ENCODE measurements around the gene PSD. TPM values are rescaled to one million over a fixed set of nuclear protein-coding genes. Genes with fewer than 3 reads are reported as not detected.

The PSD gene
- total RNA-seq, 1 donor from 2014 or later = 88.5 TPM

GRCh38 chr10:102426803-102427287 is 8.3 kb upstream of the PSD start:
- Mint-ChIP-seq H3K9me3 (ENCODE audit: unreplicated experiment) (peaks cover 2% of the 10 kb centered on the region), H3K36me3 (ENCODE audit: unreplicated experiment) (no peaks in the 10 kb centered on the region), H3K27me3 (ENCODE audit: unreplicated experiment) (peaks cover 4% of the 10 kb centered on the region), H3K27ac (ENCODE audit: unreplicated experiment) (no peak overlapping the region), H3K4me1 (ENCODE audit: low read depth, unreplicated experiment) (peaks cover 8% of the 10 kb centered on the region), H3K4me3 (ENCODE audit: unreplicated experiment) (no peak overlapping the region)
- TF ChIP-seq, protein P1, sequence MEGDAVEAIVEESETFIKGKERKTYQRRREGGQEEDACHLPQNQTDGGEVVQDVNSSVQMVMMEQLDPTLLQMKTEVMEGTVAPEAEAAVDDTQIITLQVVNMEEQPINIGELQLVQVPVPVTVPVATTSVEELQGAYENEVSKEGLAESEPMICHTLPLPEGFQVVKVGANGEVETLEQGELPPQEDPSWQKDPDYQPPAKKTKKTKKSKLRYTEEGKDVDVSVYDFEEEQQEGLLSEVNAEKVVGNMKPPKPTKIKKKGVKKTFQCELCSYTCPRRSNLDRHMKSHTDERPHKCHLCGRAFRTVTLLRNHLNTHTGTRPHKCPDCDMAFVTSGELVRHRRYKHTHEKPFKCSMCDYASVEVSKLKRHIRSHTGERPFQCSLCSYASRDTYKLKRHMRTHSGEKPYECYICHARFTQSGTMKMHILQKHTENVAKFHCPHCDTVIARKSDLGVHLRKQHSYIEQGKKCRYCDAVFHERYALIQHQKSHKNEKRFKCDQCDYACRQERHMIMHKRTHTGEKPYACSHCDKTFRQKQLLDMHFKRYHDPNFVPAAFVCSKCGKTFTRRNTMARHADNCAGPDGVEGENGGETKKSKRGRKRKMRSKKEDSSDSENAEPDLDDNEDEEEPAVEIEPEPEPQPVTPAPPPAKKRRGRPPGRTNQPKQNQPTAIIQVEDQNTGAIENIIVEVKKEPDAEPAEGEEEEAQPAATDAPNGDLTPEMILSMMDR (IDR thresholded peaks at IDR 0.05; ENCODE audit: partially characterized antibody, unreplicated experiment) = no peak
- no peak for DNase-seq

DNA sequence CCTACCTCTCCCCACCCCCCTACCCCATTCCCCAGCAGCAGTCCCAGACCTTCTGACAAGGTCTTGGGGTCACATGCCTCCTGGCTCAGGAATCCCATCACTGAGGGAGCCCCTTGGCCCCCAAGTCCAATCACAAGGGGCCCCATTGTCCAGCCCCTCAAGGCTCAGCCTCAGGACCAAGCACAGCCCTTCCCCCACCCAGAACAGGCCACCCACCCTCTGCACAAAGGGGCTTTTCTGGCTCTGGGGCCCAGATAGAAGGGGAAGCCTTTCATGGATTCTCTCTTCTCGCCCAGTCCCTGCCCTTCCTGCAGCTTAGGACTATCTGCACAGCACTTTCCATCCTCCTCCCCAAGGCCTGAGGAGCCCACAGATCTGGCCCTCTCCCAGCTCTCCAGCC is 6.9 kb upstream of the PSD start:
- Mint-ChIP-seq H3K4me3 (ENCODE audit: unreplicated experiment) (no peak overlapping the region), H3K36me3 (ENCODE audit: unreplicated experiment) (no peaks in the 10 kb centered on the region), H3K27me3 (ENCODE audit: unreplicated experiment) (peaks cover 6% of the 10 kb centered on the region), H3K27ac (ENCODE audit: unreplicated experiment) (peak overlapping the region; percentile 46), H3K4me1 (ENCODE audit: low read depth, unreplicated experiment) (peaks cover 5% of the 10 kb centered on the region), H3K9me3 (ENCODE audit: unreplicated experiment) (no peaks in the 10 kb centered on the region)
- TF ChIP-seq, protein P1 (IDR thresholded peaks at IDR 0.05; ENCODE audit: partially characterized antibody, unreplicated experiment) = no peak
- DNase-seq = no peak

- peaks cover 5% of the 10 kb centered on the region for H3K4me1 Mint-ChIP-seq (ENCODE audit: low read depth, unreplicated experiment)
- DNase-seq = no peak
- H3K27me3 Mint-ChIP-seq (ENCODE audit: unreplicated experiment) = peaks cover 8% of the 10 kb centered on the region
- no peaks in the 10 kb centered on the region for H3K36me3 Mint-ChIP-seq (ENCODE audit: unreplicated experiment)
- H3K4me3 Mint-ChIP-seq (ENCODE audit: unreplicated experiment) = no peak overlapping the region
- H3K9me3 Mint-ChIP-seq (ENCODE audit: unreplicated experiment) = no peaks in the 10 kb centered on the region
- H3K27ac Mint-ChIP-seq (ENCODE audit: unreplicated experiment) = no peak overlapping the region
- TF ChIP-seq, protein P1 (IDR thresholded peaks at IDR 0.05; ENCODE audit: partially characterized antibody, unreplicated experiment) = no peak
Observed at GRCh38 chr10:102424916-102425315, 6.3 kb upstream of the PSD start.

- TF ChIP-seq, protein P1 (IDR thresholded peaks at IDR 0.05; ENCODE audit: partially characterized antibody, unreplicated experiment) = no peak
- H3K36me3 Mint-ChIP-seq (ENCODE audit: unreplicated experiment) = no peaks in the 10 kb centered on the region
- peaks cover 6% of the 10 kb centered on the region for H3K4me1 Mint-ChIP-seq (ENCODE audit: low read depth, unreplicated experiment)
- no peak overlapping the region for H3K27ac Mint-ChIP-seq (ENCODE audit: unreplicated experiment)
- H3K27me3 Mint-ChIP-seq (ENCODE audit: unreplicated experiment) = peaks cover 9% of the 10 kb centered on the region
- DNase-seq = no peak
- H3K9me3 Mint-ChIP-seq (ENCODE audit: unreplicated experiment) = peaks cover 2% of the 10 kb centered on the region
- no peak overlapping the region for H3K4me3 Mint-ChIP-seq (ENCODE audit: unreplicated experiment)
Observed at GRCh38 chr10:102424145-102424544, 5.6 kb upstream of the PSD start.

DNA sequence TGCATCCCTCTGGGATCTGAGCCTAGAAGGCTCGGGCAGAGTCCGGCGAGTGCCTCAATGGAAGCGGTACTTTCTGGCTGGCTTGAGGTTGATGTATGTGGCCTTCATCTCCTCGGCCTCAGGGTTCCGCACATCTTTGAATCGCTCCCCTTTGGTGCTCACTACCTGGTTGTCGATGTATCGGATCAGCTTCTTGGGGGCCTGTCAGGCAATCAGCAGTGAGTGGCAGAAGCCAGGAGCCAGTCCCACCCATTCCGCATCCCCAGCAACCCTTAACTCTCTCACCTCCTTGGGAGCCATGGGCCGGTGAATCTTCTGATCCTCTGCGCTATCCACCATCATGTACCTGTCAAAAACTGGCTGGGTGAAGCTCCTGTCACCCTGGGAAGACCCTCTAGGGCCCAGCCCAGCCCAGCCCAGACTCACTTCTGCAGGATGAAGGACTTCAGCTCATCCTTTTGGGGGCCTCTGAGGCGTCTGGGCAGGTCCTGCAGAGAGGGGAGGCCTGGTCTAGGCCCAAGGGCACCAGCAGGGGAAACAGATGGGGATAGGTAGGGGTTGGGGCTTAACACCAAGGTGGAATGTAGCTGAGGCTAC is 4.9 kb upstream of the PSD start:
- H3K9me3 Mint-ChIP-seq (ENCODE audit: unreplicated experiment) = peaks cover 3% of the 10 kb centered on the region
- peaks cover 7% of the 10 kb centered on the region for H3K4me1 Mint-ChIP-seq (ENCODE audit: low read depth, unreplicated experiment)
- DNase-seq = no peak
- H3K27ac Mint-ChIP-seq (ENCODE audit: unreplicated experiment) = no peak overlapping the region
- H3K4me3 Mint-ChIP-seq (ENCODE audit: unreplicated experiment) = no peak overlapping the region
- TF ChIP-seq, protein P1 (IDR thresholded peaks at IDR 0.05; ENCODE audit: partially characterized antibody, unreplicated experiment) = no peak
- H3K27me3 Mint-ChIP-seq (ENCODE audit: unreplicated experiment) = peaks cover 13% of the 10 kb centered on the region
- H3K36me3 Mint-ChIP-seq (ENCODE audit: unreplicated experiment) = no peaks in the 10 kb centered on the region
